ENCODE data around the gene ADCK2. TPM values are rescaled to one million over a fixed set of nuclear protein-coding genes. Genes with fewer than 3 reads are reported as not detected.

The ADCK2 gene
- total and polyA plus RNA-seq, 4 donors, result 10.4 to 27.0 (median 13.7) TPM

GRCh38 chr7:140686921-140687320, 14.2 kb downstream of the ADCK2 start:
- H3K36me3 ChIP-seq (ENCODE audit: control insufficient read depth in 4 of 4, insufficient read depth in 4 of 4, low read length in 4 of 4), result peaks cover 0 to 36% (median 0%) of the 10 kb centered on the region in 4 donors

GRCh38 chr7:140688341-140688740, 15.6 kb downstream of the ADCK2 start:
- H3K9ac ChIP-seq (ENCODE audit: insufficient read depth in 1 of 2, low read length in 2 of 2), result no peak overlapping the region
- ATAC-seq (ENCODE audit: insufficient read depth, low FRiP score), result no peak
- no peak overlapping the region for H3K4me3 ChIP-seq
- no peaks in the 10 kb centered on the region for H3K9me3 ChIP-seq (ENCODE audit: control insufficient read depth in 4 of 4, insufficient read depth in 3 of 4, low read length in 3 of 4)
- WGBS, 2 donors, result 96 to 98% methylated on average over 6 of the region's 6 CpGs
- no peak for TF ChIP-seq CTCF (IDR thresholded peaks at IDR 0.05; ENCODE audit: control extremely low read depth, extremely low read depth)
- no peaks in the 10 kb centered on the region for H3K27me3 ChIP-seq (ENCODE audit: control insufficient read depth in 3 of 3, insufficient read depth in 3 of 3, low read length in 2 of 3)
- no peak for DNase-seq
- no peak overlapping the region for H3K27ac ChIP-seq (ENCODE audit: low read depth in 1 of 2, low read length in 1 of 2)
- no peaks in the 10 kb centered on the region for H3K4me1 ChIP-seq (ENCODE audit: control insufficient read depth in 5 of 5, insufficient read depth in 5 of 5, low read length in 5 of 5)
- peaks cover 0 to 33% (median 0%) of the 10 kb centered on the region in 4 donors for H3K36me3 ChIP-seq (ENCODE audit: control insufficient read depth in 4 of 4, insufficient read depth in 4 of 4, low read length in 4 of 4)

More at GRCh38 chr7:140686921-140687320, 14.2 kb downstream of the ADCK2 start:
- no peak for ATAC-seq (ENCODE audit: insufficient read depth, low FRiP score)
- no peak overlapping the region for H3K4me3 ChIP-seq
- 95 to 98% methylated on average over 11 of the region's 11 CpGs for WGBS, 2 donors
- no peaks in the 10 kb centered on the region for H3K9me3 ChIP-seq (ENCODE audit: control insufficient read depth in 4 of 4, insufficient read depth in 3 of 4, low read length in 3 of 4)
- no peak for TF ChIP-seq CTCF (IDR thresholded peaks at IDR 0.05; ENCODE audit: control extremely low read depth, extremely low read depth)
- no peaks in the 10 kb centered on the region for H3K4me1 ChIP-seq (ENCODE audit: control insufficient read depth in 5 of 5, insufficient read depth in 5 of 5, low read length in 5 of 5)
- no peak overlapping the region for H3K27ac ChIP-seq (ENCODE audit: low read depth in 1 of 2, low read length in 1 of 2)
- H3K9ac ChIP-seq (ENCODE audit: insufficient read depth in 1 of 2, low read length in 2 of 2), result no peak overlapping the region
- DNase-seq, result no peak
- no peaks in the 10 kb centered on the region for H3K27me3 ChIP-seq (ENCODE audit: control insufficient read depth in 3 of 3, insufficient read depth in 3 of 3, low read length in 2 of 3)

- DNase-seq (no peak), ATAC-seq (ENCODE audit: insufficient read depth, low FRiP score) (no peak)
- 95 to 97% methylated on average over 16 of the region's 16 CpGs for WGBS, 2 donors
- Histone ChIP-seq H3K36me3 (ENCODE audit: control insufficient read depth in 4 of 4, insufficient read depth in 4 of 4, low read length in 4 of 4) (peaks cover 0 to 24% (median 0%) of the 10 kb centered on the region in 4 donors), H3K9ac (ENCODE audit: insufficient read depth in 1 of 2, low read length in 2 of 2) (no peak overlapping the region), H3K4me3 (no peak overlapping the region), H3K27me3 (ENCODE audit: control insufficient read depth in 3 of 3, insufficient read depth in 3 of 3, low read length in 2 of 3) (no peaks in the 10 kb centered on the region), H3K9me3 (ENCODE audit: control insufficient read depth in 4 of 4, insufficient read depth in 3 of 4, low read length in 3 of 4) (no peaks in the 10 kb centered on the region), H3K4me1 (ENCODE audit: control insufficient read depth in 5 of 5, insufficient read depth in 5 of 5, low read length in 5 of 5) (no peaks in the 10 kb centered on the region), H3K27ac (ENCODE audit: low read depth in 1 of 2, low read length in 1 of 2) (no peak overlapping the region)
- TF ChIP-seq CTCF (IDR thresholded peaks at IDR 0.05; ENCODE audit: control extremely low read depth, extremely low read depth), result no peak
Observed at GRCh38 chr7:140689199-140690152, 16.7 kb downstream of the ADCK2 start.

All from lung (tissue), 12 donors.